ENCODE data around the gene ANKRD13A. TPM values are rescaled to one million over a fixed set of nuclear protein-coding genes. Genes with fewer than 3 reads are reported as not detected.
"Not testable (repeated sequence)": the region's sequence is repeated elsewhere in the genome, so short reads cannot be mapped to it uniquely, and the experiment has no call there.

Gene ANKRD13A
- total RNA-seq, 1 experiment from 2014 or later: 39.4 TPM

DNA sequence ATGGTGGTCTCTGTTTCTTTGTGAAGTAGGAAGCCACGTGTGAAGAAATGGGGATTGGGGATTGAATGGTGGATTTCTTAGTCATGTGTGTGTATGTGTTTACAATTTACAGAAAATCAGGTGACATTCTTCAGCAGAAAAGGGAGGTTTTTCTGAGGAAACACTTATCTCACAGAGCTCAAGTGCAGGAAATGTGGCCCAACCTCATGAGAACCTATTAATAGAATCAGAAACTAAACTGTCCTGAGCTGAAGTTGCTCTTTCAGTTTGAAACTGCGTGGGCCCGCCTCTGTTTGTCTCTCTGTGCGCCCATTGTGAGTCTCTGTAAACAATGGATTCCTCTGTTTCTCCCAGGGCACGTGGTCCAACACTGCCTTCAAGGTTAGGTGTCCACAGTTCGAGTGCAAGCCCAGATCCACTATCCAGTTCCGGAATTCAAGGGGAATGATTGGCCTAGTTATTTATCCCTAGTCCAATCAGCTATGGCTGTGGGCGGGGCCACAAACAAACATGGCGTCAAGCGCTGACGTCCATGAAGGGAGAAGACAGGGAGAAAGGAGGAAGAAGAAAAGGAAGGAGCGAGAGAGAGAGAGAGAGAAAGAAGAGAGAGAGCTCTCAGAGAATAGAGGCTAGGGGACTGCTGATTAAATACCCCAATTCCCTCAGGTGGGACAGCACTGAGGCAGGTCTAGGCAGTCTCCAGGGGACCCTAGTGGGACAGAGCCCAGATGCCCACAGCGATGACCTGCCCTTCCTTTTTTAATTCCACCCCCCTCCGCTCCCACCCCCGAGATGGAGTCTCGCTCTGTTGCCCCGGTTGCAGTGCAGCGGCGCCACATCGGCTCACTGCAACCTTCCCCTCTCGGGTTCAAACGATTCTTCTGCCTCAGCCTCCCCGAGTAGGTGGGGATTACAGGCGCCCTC, 80.5 kb downstream of the ANKRD13A start:
- peak; percentile 82 for DNase-seq (ENCODE audit: low read depth)

DNA sequence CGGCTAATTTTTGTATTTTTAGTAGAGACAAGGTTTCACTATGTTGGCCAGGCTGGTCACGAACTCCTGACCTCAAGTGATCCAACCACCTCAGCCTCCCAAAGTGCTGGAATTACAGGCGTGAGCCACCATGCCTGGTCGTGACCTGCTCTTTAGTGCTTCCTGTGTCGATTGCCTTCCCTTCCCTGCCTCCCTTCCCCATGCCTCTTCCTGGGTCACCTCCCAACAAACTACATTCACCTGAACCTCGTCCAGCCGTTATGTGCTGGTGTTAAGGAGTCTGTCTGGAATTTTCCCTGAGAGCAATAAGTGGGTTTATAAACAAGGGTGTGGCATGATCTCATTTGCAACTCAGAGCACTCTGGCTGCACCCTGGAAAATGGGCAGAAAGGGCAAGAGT, 81.2 kb downstream of the ANKRD13A start:
- DNase-seq (ENCODE audit: low read depth): no peak

DNA sequence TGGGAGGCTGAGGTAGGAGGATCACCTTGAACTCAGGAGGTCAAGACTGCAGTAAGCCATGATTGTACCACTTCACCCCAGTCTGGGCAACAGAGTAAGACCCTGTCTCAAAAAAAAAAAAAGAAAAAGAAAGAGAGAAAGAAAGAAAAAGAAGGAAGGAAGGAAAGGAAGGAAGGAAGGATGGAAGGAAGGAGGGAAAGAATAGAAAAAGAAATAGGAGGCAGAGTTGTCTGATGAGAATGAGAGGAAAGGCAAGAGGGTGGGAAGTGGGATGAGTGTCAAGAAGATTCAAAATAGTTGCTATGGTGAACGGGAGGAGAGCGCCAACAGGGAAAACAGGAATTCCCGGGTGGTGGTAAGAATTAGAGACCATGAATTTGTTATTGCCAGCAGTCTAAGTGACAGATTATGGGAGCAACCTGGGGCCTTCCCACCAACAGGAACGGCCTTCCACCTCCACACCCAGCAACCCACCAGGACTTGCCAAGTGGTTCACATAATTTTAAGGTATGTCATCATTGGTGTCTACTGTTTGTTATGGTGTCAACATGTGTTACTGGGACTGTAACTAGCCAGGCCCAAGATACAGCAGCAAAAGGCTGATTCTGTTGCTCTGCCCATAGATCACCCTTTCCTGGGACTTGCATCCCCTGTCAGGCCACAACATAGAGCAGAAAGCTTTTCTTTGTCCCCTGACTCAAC, 85.2 kb downstream of the ANKRD13A start:
- DNase-seq (ENCODE audit: low read depth): no peak

DNA sequence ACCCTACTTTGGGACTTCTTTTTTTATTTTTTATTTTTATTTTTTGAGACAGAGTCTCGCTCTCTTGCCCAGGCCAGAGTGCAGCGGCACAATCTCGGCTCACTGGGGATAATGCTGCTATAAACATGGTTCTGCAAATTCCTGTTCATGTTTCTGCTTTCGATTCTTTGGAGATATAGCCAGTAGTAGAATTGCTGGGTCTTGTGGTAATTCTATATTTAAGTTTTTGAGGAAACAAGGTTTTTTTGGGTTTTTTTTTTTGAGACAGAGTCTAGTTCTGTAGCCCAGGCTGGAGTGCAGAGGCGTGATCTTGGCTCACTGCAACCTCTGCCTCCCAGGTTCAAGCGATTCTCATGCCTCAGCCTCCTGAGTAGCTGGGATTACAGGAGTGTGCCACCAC, 89.0 kb downstream of the ANKRD13A start:
- not testable (repeated sequence) for DNase-seq (ENCODE audit: low read depth)

DNA sequence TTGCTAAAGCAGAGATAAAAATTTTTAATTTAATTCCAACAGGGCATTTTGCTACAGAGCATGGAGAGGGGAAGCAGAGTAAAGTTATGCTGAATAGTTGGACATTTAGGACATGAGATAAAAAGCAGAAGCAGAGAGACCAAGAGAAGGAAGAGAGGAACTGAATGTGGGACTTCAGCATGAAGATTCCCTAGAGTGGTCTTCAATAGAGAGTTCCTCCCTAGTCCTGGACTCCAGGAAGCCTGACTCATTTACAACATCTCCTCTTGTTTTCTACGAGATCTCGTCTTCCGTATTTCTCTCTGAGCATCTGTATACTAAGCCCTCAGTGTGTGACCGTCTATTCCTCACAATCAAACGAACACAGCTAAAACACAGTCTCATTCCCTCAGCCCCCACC, 89.7 kb downstream of the ANKRD13A start:
- no peak for DNase-seq (ENCODE audit: low read depth)

Other genes with a start within 250 kb of the ANKRD13A start
- gene TRPV4, start 166.0 kb upstream of the ANKRD13A start, total RNA-seq (2014; rRNA removed; shearing (Covaris generic)): 0.68 and 0.96 TPM in 2 replicates
- gene GLTP, start 118.9 kb upstream of the ANKRD13A start, total RNA-seq (2014; rRNA removed; shearing (Covaris generic)): 35.7 and 36.8 TPM in 2 replicates
- gene TCHP, start 99.2 kb upstream of the ANKRD13A start, total RNA-seq (2014; rRNA removed; shearing (Covaris generic)): 9.4 and 10.2 TPM in 2 replicates
- gene GIT2, start 3.1 kb upstream of the ANKRD13A start, total RNA-seq (2014; rRNA removed; shearing (Covaris generic)): 22.2 and 24.3 TPM in 2 replicates
- 14.9 and 15.9 TPM in 2 replicates for gene C12orf76, start 49.1 kb downstream of the ANKRD13A start, total RNA-seq (2014; rRNA removed; shearing (Covaris generic))
- gene IFT81, start 124.9 kb downstream of the ANKRD13A start, total RNA-seq (2014; rRNA removed; shearing (Covaris generic)): 19.7 and 23.4 TPM in 2 replicates

Measured in RPMI7951 (cell line).